Brain (organoid and tissue), 1 donor: Measurements from ENCODE around the gene AVEN. TPM values are rescaled to one million over a fixed set of nuclear protein-coding genes. Genes with fewer than 3 reads are reported as not detected.

Experiments
- polyA plus RNA-seq: library from polyadenylated mRNA; stranded (reverse); fragments of 350-450 nt; fragmentation: Illumina TruSeq; extraction: RNeasy Lipid Tissue Mini Kit (QIAGEN cat#74804); gene quantifications from one replicate; pipeline ENCODE4 v1.2.3, GENCODE V29; 2015; ENCODE audit warnings: low read depth, low replicate concordance; ENCODE audit not compliant: insufficient read depth

AVEN gene
- polyA plus RNA-seq, 1 donor from 2014 or later, result 4.9 TPM

Other genes with a start within 250 kb of the AVEN start
- gene CHRM5, start 70.7 kb downstream of the AVEN start, polyA plus RNA-seq, result 4.4 TPM
- gene EMC7, start 62.7 kb upstream of the AVEN start, polyA plus RNA-seq, result 77.5 TPM
- 0.32 TPM for gene PGBD4, start 62.9 kb upstream of the AVEN start, polyA plus RNA-seq
- gene KATNBL1, start 170.9 kb upstream of the AVEN start, polyA plus RNA-seq, result 7.3 TPM
- gene EMC4, start 185.8 kb upstream of the AVEN start, polyA plus RNA-seq, result 200 TPM